PC-3 (cell line): ENCODE measurements around the gene CTXN1.

Experiments
- CTCF ChIP-seq: fragments of 300-600 bp; sonication (generic); conservative IDR thresholded peaks from 2 replicates; pipeline ENCODE4 v1.5.1; 2017; ENCODE audit warnings: antibody characterized with exemption, low read depth, mild to moderate bottlenecking, low read length
- EZH2 ChIP-seq: fragments of 300-600 bp; sonication (generic); IDR thresholded peaks from one replicate; pipeline ENCODE4 v1.6.1; 2017; ENCODE audit warnings: antibody characterized with exemption, mild to moderate bottlenecking, low read length; ENCODE audit not compliant: unreplicated experiment
- EZH2phosphoT487 ChIP-seq: fragments of 300-600 bp; sonication (generic); IDR thresholded peaks from 2 replicates; pipeline ENCODE4 v1.6.1; 2018; ENCODE audit warnings: mild to moderate bottlenecking, antibody characterized with exemption, low read length, borderline replicate concordance

- TF ChIP-seq EZH2 = no peak
- TF ChIP-seq EZH2phosphoT487 = no peak
- TF ChIP-seq CTCF = no peak
Observed at GRCh38 chr19:7943444-7944176, 17.7 kb upstream of the CTXN1 start, which contains the start of gene TIMM44.
